ENCODE measurements around the gene IWS1.
"Not testable (repeated sequence)": the region's sequence is repeated elsewhere in the genome, so short reads cannot be mapped to it uniquely, and the experiment has no call there.

Gene IWS1

DNA sequence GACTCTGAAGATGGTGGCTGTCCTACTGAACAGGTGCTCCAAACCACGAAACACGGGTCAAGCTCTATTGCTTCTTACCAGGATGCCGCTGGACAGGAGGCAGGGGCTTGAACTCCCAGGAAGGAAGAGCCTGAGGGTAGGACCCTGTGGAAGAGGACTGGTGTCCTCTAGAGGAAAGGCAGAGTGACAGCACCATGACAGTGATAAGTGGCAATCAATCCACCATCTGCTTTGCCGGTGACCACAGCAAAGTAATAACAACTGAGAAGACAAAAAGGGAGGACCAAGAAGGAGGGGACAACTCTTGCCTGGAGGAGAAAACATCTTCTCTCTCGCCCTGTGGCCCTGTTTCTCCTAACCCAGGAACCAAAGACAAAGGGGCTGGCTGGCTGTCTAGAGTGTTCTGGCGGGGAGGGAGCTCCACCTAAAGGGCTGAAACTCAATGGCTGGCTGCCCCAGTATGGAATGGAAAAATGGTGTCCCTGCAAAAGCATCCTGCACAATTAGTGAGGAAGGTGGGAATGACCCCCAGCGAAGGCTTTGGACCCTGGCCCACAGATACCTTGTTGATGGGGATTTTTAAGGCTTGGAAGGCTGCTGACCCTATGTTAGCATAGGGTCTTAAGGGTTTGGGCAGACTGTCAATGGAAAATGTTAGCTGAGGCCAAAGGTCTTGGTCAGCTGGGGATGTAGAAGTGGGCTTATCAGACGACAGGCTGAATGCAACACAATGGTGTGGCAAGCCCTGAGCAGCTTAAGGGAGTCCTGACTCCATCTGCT lies 72.7 kb downstream of the IWS1 start:
- peak; percentile 66 for DNase-seq

DNA sequence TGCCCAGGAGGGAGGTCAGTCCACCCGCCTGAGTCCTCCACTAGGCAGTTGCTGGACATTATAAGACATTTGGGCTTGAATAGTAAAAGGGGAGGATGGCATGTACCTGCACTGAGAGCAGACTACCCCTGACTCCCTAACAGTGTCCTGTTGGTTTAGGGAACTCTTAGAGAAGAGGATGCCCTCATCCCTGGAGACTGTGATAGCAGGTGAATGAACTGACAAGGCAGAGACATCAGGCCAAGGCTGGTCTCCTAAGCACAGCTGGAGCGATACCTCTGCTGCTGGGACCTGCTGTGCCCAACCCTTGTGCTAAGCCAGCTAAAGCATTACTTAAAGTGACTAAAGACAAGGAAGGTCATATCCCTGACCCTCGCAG lies 73.3 kb downstream of the IWS1 start:
- DNase-seq: no peak

DNA sequence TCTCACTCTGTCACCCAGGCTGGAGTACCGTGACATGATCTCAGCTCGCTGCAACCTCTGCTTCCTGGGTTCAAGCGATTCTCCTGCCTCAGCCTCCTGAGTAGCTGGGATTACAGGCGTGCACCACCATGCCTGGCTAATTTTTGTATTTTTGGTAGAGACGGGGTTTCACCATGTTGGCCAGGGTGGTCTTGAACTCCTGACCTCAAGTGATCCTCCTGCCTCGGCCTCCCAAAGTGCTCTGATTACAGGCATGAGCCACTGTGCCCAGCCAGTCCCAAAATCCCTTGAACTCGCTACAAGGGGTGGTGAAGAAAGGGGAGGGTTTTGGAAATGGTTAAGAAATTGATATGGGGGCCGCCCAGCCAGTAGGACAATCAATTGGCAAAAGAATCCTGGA lies 73.9 kb downstream of the IWS1 start:
- not testable (repeated sequence) for DNase-seq

GRCh38 chr2:127451981-127452380 lies 74.3 kb downstream of the IWS1 start:
- DNase-seq: no peak

- DNase-seq: no peak
Observed at GRCh38 chr2:127449898-127450297, 76.4 kb downstream of the IWS1 start.

GRCh38 chr2:127449414-127449813 lies 76.9 kb downstream of the IWS1 start:
- DNase-seq: no peak

DNA sequence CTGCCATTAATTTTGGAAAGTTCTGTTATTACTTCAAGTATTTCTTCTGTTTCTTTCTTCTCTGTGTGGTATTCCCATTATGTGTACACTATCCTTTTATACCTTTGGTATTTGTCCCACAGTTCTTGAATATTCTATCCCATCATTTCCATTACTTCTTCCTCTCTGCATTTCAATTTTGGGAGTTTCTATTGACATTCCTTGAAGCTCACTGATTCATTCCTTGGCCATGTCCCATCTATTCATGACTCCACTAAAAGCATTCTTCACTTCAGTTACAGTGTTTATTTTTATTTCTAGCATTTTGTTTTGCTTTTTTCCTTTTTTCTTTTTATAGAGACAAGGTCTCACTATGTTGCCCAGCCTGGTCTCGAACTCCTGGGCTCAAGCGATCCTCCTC lies 77.8 kb downstream of the IWS1 start:
- DNase-seq: no peak

- DNase-seq: no peak
Observed at GRCh38 chr2:127439343-127439742, 86.9 kb downstream of the IWS1 start.

DNA sequence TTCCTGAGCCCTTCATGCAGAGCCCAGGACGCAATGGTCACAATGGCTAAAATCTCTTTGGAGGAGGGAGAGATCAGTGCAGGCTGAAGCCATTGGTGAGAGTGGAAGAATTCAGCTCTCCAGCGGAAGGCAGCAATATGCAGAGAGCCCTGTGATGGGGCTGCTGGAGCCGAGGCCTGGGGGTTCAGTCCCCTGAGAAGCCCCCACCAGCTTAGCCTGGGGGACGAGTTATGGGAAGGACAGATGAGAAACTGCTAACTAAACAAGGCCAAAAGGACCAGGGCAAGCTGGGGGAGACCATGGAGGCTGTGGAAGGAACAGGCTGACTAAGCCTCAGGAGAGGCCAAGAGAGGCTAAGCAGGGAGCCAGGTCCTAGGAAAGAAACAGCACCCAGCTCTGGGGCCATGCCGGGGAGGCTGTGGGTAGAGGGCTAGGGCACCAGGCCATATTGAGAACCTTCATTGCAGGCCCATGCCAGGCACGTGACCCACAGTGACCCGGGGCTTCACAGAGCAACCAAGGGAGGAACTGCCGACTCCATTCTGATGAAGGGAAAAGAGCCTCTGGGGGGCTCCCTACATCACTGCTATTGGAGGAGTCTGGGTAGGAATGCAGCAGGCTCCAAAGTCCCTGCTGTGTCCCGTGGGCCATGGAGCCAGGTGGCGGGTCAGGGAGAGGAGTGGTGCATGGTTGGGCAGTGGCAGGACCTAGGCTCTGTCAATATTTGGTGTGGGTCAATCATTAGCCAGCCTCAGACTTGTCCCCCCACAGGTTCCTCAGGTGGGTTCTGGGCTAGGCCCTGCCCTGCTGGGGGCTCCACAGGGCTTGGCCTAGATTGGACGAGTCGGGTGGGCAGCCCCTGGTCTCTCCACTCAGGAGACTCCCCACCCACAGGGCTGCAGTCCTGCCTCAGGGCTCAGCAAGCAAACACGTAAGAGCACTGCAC lies 88.2 kb downstream of the IWS1 start:
- no peak for DNase-seq

GRCh38 chr2:127437056-127437455 lies 89.2 kb downstream of the IWS1 start:
- no peak for DNase-seq

GRCh38 chr2:127434515-127434914 lies 91.8 kb downstream of the IWS1 start:
- no peak for DNase-seq

DNA sequence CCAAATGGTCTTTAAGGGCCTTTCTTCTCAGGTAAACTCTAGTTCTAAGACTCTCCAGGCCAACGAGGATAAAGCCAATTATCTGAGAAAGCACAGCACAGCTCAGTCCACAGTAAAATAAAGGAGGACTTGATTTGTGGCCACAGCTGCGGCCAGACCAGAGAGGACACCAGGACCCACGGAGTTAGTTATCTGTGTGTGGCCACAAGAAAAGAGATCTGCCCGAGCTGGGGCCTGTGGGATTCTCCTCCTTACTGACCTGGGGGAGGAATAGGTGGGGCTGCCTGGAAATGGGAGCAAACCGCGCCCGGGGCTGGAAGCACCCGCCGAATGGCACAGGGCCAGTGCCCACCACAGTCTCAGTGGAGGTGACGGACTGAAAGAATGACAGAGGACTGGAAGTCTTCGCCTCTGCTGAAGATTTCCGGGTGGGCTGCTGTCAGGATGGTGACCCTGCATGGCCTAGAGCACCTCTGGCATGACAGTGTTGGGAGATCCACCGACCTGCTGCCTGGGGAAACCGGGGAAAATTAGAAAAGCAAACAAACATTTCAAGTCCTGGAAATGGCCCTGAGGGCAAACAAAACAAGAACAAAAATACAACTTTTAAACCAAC lies 94.8 kb downstream of the IWS1 start:
- no peak for DNase-seq

Measured in hematopoietic multipotent progenitor cell treated with erythropoietin and hydrocortisone succinate and interleukin-3 and kit ligand, for 4 days (in vitro differentiated cells).